Endodermal cell (in vitro differentiated cells): Measurements from ENCODE around the gene MTRFR. TPM values are rescaled to one million over a fixed set of nuclear protein-coding genes. Genes with fewer than 3 reads are reported as not detected.

ENCODE experiments used
- DNase-seq: peaks from one replicate; pipeline ENCODE4 v3.0.0-alpha.2; 2017
- H3K27ac ChIP-seq: 2 replicates; pipeline ENCODE4 v1.5.1; 2013; ENCODE audit warnings: mild to moderate bottlenecking, low read depth, low read length, moderate library complexity
- H3K27me3 ChIP-seq: 2 replicates; pipeline ENCODE4 v1.6.1; 2013; ENCODE audit warnings: mild to moderate bottlenecking, low read length, moderate library complexity; ENCODE audit not compliant: insufficient read depth, control insufficient read depth, poor library complexity, severe bottlenecking
- H3K36me3 ChIP-seq: 2 replicates; pipeline ENCODE4 v1.7.0; 2013; ENCODE audit warnings: mild to moderate bottlenecking, low read length, moderate library complexity; ENCODE audit not compliant: control insufficient read depth, insufficient read depth
- H3K4me1 ChIP-seq: one replicate; pipeline ENCODE4 v1.7.0; 2013; ENCODE audit warnings: low read length; ENCODE audit not compliant: control insufficient read depth, insufficient read depth
- H3K4me3 ChIP-seq: 2 replicates; pipeline ENCODE4 v1.5.1; 2013; ENCODE audit warnings: mild to moderate bottlenecking, low read length, moderate library complexity
- H3K9ac ChIP-seq: 2 replicates; pipeline ENCODE4 v1.6.1; 2013; ENCODE audit warnings: mild to moderate bottlenecking, low read length, moderate library complexity; ENCODE audit not compliant: poor library complexity, severe bottlenecking; ENCODE audit errors: extremely low read depth
- H3K9me3 ChIP-seq: 2 replicates; pipeline ENCODE4 v1.6.1; 2013; ENCODE audit warnings: mild to moderate bottlenecking, low read length, moderate library complexity; ENCODE audit not compliant: control insufficient read depth
- H3K27ac Mint-ChIP-seq: 2 replicates; pipeline ENCODE4 v1.8.0; 2020; ENCODE audit warnings: mixed read lengths
- H3K27me3 Mint-ChIP-seq: 2 replicates; pipeline ENCODE4 v1.8.0; 2021; ENCODE audit warnings: mild to moderate bottlenecking, mixed read lengths; ENCODE audit not compliant: insufficient read depth
- H3K36me3 Mint-ChIP-seq: 2 replicates; pipeline ENCODE4 v1.8.0; 2020; ENCODE audit warnings: low read depth, mixed read lengths
- H3K4me1 Mint-ChIP-seq: 2 replicates; pipeline ENCODE4 v1.8.0; 2020; ENCODE audit warnings: mixed read lengths
- H3K4me3 Mint-ChIP-seq: 2 replicates; pipeline ENCODE4 v1.8.0; 2020; ENCODE audit warnings: mild to moderate bottlenecking, moderate library complexity, mixed read lengths
- H3K9me3 Mint-ChIP-seq: 2 replicates; pipeline ENCODE4 v1.8.0; 2020; ENCODE audit warnings: mild to moderate bottlenecking, mixed read lengths
- WGBS, 2 experiments: methylation state at CpG; one replicate each; pipeline versions ENCODE4 v1.1.5 to v1.1.7; 2013; ENCODE audit warnings: missing lambda C conversion rate in 2 of 2, mixed read lengths in 1 of 2; ENCODE audit not compliant: insufficient coverage in 1 of 2, insufficient read length in 1 of 2; 5-methylcytosine and 5-hydroxymethylcytosine counted together
- total RNA-seq, 2 donors: library from RNA; stranded (reverse); fragmentation: NEBNext Ultra II Directional in 1 of 2; extraction: Animal tissue kit (Norgen Biotek cat#: 25700) in 1 of 2; gene quantifications; 2 replicates in 1 of 2; 3 replicates in 1 of 2; pipeline ENCODE4 v1.2.1, GENCODE V29; 2021
- TF ChIP-seq, protein P1 (sequence below): fragments of 200-600 bp; sonication (generic); conservative IDR thresholded peaks from 2 replicates; pipeline ENCODE4 v1.5.0; 2021; ENCODE audit warnings: antibody characterized with exemption, mild to moderate bottlenecking

MTRFR gene
- total RNA-seq, 2 donors from 2014 or later: 16.2 to 19.3 TPM

- Histone ChIP-seq H3K9me3 (no peaks in the 10 kb centered on the region), H3K9ac (no peak overlapping the region), H3K36me3 (peaks cover 58% of the 10 kb centered on the region), H3K27ac (no peak overlapping the region), H3K27me3 (no peaks in the 10 kb centered on the region), H3K4me1 (no peaks in the 10 kb centered on the region), H3K4me3 (no peak overlapping the region)
- H3K4me1 Mint-ChIP-seq: no peaks in the 10 kb centered on the region
- no peak overlapping the region for H3K4me3 Mint-ChIP-seq
- DNase-seq: no peak
- WGBS, 2 experiments: 90 to 94% methylated on average over 8 to 11 of the region's 11 CpGs
- no peaks in the 10 kb centered on the region for H3K27me3 Mint-ChIP-seq
- TF ChIP-seq, protein P1, sequence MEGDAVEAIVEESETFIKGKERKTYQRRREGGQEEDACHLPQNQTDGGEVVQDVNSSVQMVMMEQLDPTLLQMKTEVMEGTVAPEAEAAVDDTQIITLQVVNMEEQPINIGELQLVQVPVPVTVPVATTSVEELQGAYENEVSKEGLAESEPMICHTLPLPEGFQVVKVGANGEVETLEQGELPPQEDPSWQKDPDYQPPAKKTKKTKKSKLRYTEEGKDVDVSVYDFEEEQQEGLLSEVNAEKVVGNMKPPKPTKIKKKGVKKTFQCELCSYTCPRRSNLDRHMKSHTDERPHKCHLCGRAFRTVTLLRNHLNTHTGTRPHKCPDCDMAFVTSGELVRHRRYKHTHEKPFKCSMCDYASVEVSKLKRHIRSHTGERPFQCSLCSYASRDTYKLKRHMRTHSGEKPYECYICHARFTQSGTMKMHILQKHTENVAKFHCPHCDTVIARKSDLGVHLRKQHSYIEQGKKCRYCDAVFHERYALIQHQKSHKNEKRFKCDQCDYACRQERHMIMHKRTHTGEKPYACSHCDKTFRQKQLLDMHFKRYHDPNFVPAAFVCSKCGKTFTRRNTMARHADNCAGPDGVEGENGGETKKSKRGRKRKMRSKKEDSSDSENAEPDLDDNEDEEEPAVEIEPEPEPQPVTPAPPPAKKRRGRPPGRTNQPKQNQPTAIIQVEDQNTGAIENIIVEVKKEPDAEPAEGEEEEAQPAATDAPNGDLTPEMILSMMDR: no peak
- H3K36me3 Mint-ChIP-seq: peaks cover 39% of the 10 kb centered on the region
- no peak overlapping the region for H3K27ac Mint-ChIP-seq
- H3K9me3 Mint-ChIP-seq: no peaks in the 10 kb centered on the region
These were observed 56.7 kb downstream of the MTRFR start for GRCh38 chr12:123289911-123290310.

GRCh38 chr12:123293178-123293760 lies 60.0 kb downstream of the MTRFR start:
- no peak overlapping the region for H3K4me3 Mint-ChIP-seq
- Histone ChIP-seq H3K4me1 (no peaks in the 10 kb centered on the region), H3K27ac (no peak overlapping the region), H3K4me3 (no peak overlapping the region), H3K9me3 (no peaks in the 10 kb centered on the region), H3K9ac (no peak overlapping the region), H3K27me3 (no peaks in the 10 kb centered on the region), H3K36me3 (peaks cover 88% of the 10 kb centered on the region)
- no peak for DNase-seq
- H3K36me3 Mint-ChIP-seq: peaks cover 55% of the 10 kb centered on the region
- WGBS, 2 experiments: 88 to 90% methylated on average over 9 of the region's 9 CpGs
- TF ChIP-seq, protein P1: no peak
- H3K4me1 Mint-ChIP-seq: no peaks in the 10 kb centered on the region
- H3K9me3 Mint-ChIP-seq: no peaks in the 10 kb centered on the region
- no peaks in the 10 kb centered on the region for H3K27me3 Mint-ChIP-seq
- no peak overlapping the region for H3K27ac Mint-ChIP-seq

GRCh38 chr12:123305136-123305535 lies 71.9 kb downstream of the MTRFR start:
- H3K4me1 Mint-ChIP-seq: no peaks in the 10 kb centered on the region
- Histone ChIP-seq H3K27me3 (no peaks in the 10 kb centered on the region), H3K9me3 (no peaks in the 10 kb centered on the region), H3K4me1 (no peaks in the 10 kb centered on the region), H3K36me3 (peaks cover 93% of the 10 kb centered on the region), H3K27ac (no peak overlapping the region), H3K9ac (no peak overlapping the region), H3K4me3 (no peak overlapping the region)
- H3K36me3 Mint-ChIP-seq: peaks cover 84% of the 10 kb centered on the region
- H3K27ac Mint-ChIP-seq: no peak overlapping the region
- TF ChIP-seq, protein P1: no peak
- WGBS, 2 experiments: 98 to 100% methylated on average over 2 to 3 of the region's 3 CpGs
- H3K4me3 Mint-ChIP-seq: no peak overlapping the region
- no peak for DNase-seq
- no peaks in the 10 kb centered on the region for H3K9me3 Mint-ChIP-seq
- H3K27me3 Mint-ChIP-seq: no peaks in the 10 kb centered on the region
